Neural crest cell (in vitro differentiated cells): Measurements from ENCODE around the gene NAALAD2. TPM values are rescaled to one million over a fixed set of nuclear protein-coding genes. Genes with fewer than 3 reads are reported as not detected.
"Not testable (repeated sequence)": the region's sequence is repeated elsewhere in the genome, so short reads cannot be mapped to it uniquely, and the experiment has no call there.

Experiments
- DNase-seq: peaks from one replicate; pipeline ENCODE4 v3.0.0; 2021; ENCODE audit warnings: low read depth, mixed read lengths, low spot score
- H3K27ac Mint-ChIP-seq: one replicate; pipeline ENCODE4 v1.8.0; 2021; ENCODE audit warnings: mild to moderate bottlenecking, mixed read lengths; ENCODE audit not compliant: unreplicated experiment
- H3K27me3 Mint-ChIP-seq: 2 replicates; pipeline ENCODE4 v1.8.0; 2021; ENCODE audit warnings: low read depth, mild to moderate bottlenecking, mixed read lengths
- H3K36me3 Mint-ChIP-seq: 2 replicates; pipeline ENCODE4 v1.8.0; 2021; ENCODE audit warnings: low read depth, mild to moderate bottlenecking, mixed read lengths
- H3K4me1 Mint-ChIP-seq: 2 replicates; pipeline ENCODE4 v1.8.0; 2021; ENCODE audit warnings: mixed read lengths
- H3K4me3 Mint-ChIP-seq: one replicate; pipeline ENCODE4 v1.8.0; 2021; ENCODE audit warnings: mild to moderate bottlenecking, mixed read lengths
- H3K9me3 Mint-ChIP-seq: 2 replicates; pipeline ENCODE4 v1.8.0; 2021; ENCODE audit warnings: mixed read lengths
- CTCF ChIP-seq: fragments of 200-600 bp; sonication (generic); conservative IDR thresholded peaks from 2 replicates; pipeline ENCODE4 v1.5.0; 2021; ENCODE audit warnings: antibody characterized with exemption, mild to moderate bottlenecking
- total RNA-seq: library from RNA; stranded (reverse); gene quantifications from 2 replicates; pipeline ENCODE4 v1.2.1, GENCODE V29; 2021

NAALAD2 gene
- total RNA-seq, 1 donor from 2014 or later = 16.7 TPM

- H3K27ac Mint-ChIP-seq = no peak overlapping the region
These were observed 67.9 kb downstream of the NAALAD2 start for GRCh38 chr11:90202342-90202741.

GRCh38 chr11:90204407-90204806, 69.9 kb downstream of the NAALAD2 start:
- DNase-seq = no peak
- H3K9me3 Mint-ChIP-seq = no peaks in the 10 kb centered on the region
- H3K27me3 Mint-ChIP-seq = no peaks in the 10 kb centered on the region
- no peak overlapping the region for H3K27ac Mint-ChIP-seq
- H3K4me3 Mint-ChIP-seq = no peak overlapping the region
- peaks cover 8% of the 10 kb centered on the region for H3K4me1 Mint-ChIP-seq
- peaks cover 7% of the 10 kb centered on the region for H3K36me3 Mint-ChIP-seq
- TF ChIP-seq CTCF = no peak

More at GRCh38 chr11:90202342-90202741, 67.9 kb downstream of the NAALAD2 start:
- no peak for TF ChIP-seq CTCF
- Mint-ChIP-seq H3K4me1 (peaks cover 8% of the 10 kb centered on the region), H3K4me3 (no peak overlapping the region), H3K36me3 (peaks cover 5% of the 10 kb centered on the region), H3K27me3 (no peaks in the 10 kb centered on the region), H3K9me3 (no peaks in the 10 kb centered on the region)
- no peak for DNase-seq

- no peak for DNase-seq
- H3K9me3 Mint-ChIP-seq = no peaks in the 10 kb centered on the region
- H3K4me1 Mint-ChIP-seq = peaks cover 8% of the 10 kb centered on the region
- no peak overlapping the region for H3K27ac Mint-ChIP-seq
- H3K27me3 Mint-ChIP-seq = no peaks in the 10 kb centered on the region
- H3K36me3 Mint-ChIP-seq = peaks cover 10% of the 10 kb centered on the region
- no peak overlapping the region for H3K4me3 Mint-ChIP-seq
- TF ChIP-seq CTCF = peak; percentile 90
These were observed 70.6 kb downstream of the NAALAD2 start for GRCh38 chr11:90204832-90205646.

GRCh38 chr11:90207992-90208391, 73.5 kb downstream of the NAALAD2 start:
- H3K27ac Mint-ChIP-seq, H3K4me1 Mint-ChIP-seq, H3K27me3 Mint-ChIP-seq, H3K4me3 Mint-ChIP-seq, DNase-seq, H3K36me3 Mint-ChIP-seq, H3K9me3 Mint-ChIP-seq: not testable (repeated sequence)

- no peak for TF ChIP-seq CTCF
- Mint-ChIP-seq H3K27ac (no peak overlapping the region), H3K4me3 (no peak overlapping the region), H3K9me3 (no peaks in the 10 kb centered on the region), H3K36me3 (peaks cover 10% of the 10 kb centered on the region), H3K4me1 (peaks cover 8% of the 10 kb centered on the region), H3K27me3 (no peaks in the 10 kb centered on the region)
- DNase-seq = no peak
These were observed 74.4 kb downstream of the NAALAD2 start for GRCh38 chr11:90208857-90209256.

GRCh38 chr11:90213322-90213721, 78.9 kb downstream of the NAALAD2 start:
- no peaks in the 10 kb centered on the region for H3K9me3 Mint-ChIP-seq
- H3K27ac Mint-ChIP-seq = no peak overlapping the region
- no peak for TF ChIP-seq CTCF
- peaks cover 9% of the 10 kb centered on the region for H3K4me1 Mint-ChIP-seq
- H3K4me3 Mint-ChIP-seq = no peak overlapping the region
- H3K36me3 Mint-ChIP-seq = peaks cover 10% of the 10 kb centered on the region
- H3K27me3 Mint-ChIP-seq = no peaks in the 10 kb centered on the region
- no peak for DNase-seq
